Hepatocyte (in vitro differentiated cells): Measurements from ENCODE around the gene LRRN4CL. TPM values are rescaled to one million over a fixed set of nuclear protein-coding genes. Genes with fewer than 3 reads are reported as not detected.
"Not testable (repeated sequence)": the region's sequence is repeated elsewhere in the genome, so short reads cannot be mapped to it uniquely, and the experiment has no call there.

Experiments
- DNase-seq: peaks from one replicate; pipeline ENCODE4 v3.0.0-alpha.2; 2016; ENCODE audit warnings: low spot score
- H2AFZ ChIP-seq: fragments of 200-600 bp; sonication (generic); 2 replicates; pipeline ENCODE4 v1.6.0; 2016; ENCODE audit warnings: antibody characterized with exemption, mild to moderate bottlenecking
- H3K27ac ChIP-seq: fragments of 200-600 bp; sonication (generic); 2 replicates; pipeline ENCODE4 v1.5.1; 2016; ENCODE audit warnings: mild to moderate bottlenecking
- H3K27me3 ChIP-seq: fragments of 200-600 bp; sonication (generic); 2 replicates; pipeline ENCODE4 v1.6.1; 2016
- H3K36me3 ChIP-seq: fragments of 200-600 bp; sonication (generic); replicated peaks from 2 replicates; pipeline ENCODE4 v1.5.1; 2016; ENCODE audit warnings: low read depth; ENCODE audit not compliant: insufficient read depth
- H3K4me1 ChIP-seq: fragments of 200-600 bp; sonication (generic); 2 replicates; pipeline ENCODE4 v1.5.1; 2016; ENCODE audit warnings: mild to moderate bottlenecking, moderate library complexity; ENCODE audit not compliant: insufficient read depth
- H3K4me2 ChIP-seq: fragments of 200-600 bp; sonication (generic); 2 replicates; pipeline ENCODE4 v1.6.0; 2016
- H3K4me3 ChIP-seq: fragments of 200-600 bp; sonication (generic); 2 replicates; pipeline ENCODE4 v1.5.1; 2016; ENCODE audit warnings: mild to moderate bottlenecking
- H3K79me2 ChIP-seq: fragments of 200-600 bp; sonication (generic); 2 replicates; pipeline ENCODE4 v1.6.0; 2017; ENCODE audit warnings: mild to moderate bottlenecking
- H3K9me2 ChIP-seq: fragments of 200-600 bp; sonication (generic); replicated peaks from 2 replicates; pipeline ENCODE4 v1.6.0; 2017; ENCODE audit warnings: mild to moderate bottlenecking; ENCODE audit not compliant: insufficient read depth
- H3K9me3 ChIP-seq: fragments of 200-600 bp; sonication (generic); 2 replicates; pipeline ENCODE4 v1.5.1; 2016; ENCODE audit warnings: low read depth, mild to moderate bottlenecking
- H4K20me1 ChIP-seq: fragments of 200-600 bp; sonication (generic); 2 replicates; pipeline ENCODE4 v1.6.0; 2016; ENCODE audit warnings: mild to moderate bottlenecking; ENCODE audit not compliant: insufficient read depth, poor library complexity, severe bottlenecking
- CTCF ChIP-seq: fragments of 200-600 bp; sonication (generic); IDR thresholded peaks from 2 replicates; pipeline ENCODE4 v1.5.1; 2016; ENCODE audit warnings: antibody characterized with exemption, mild to moderate bottlenecking; ENCODE audit not compliant: poor library complexity
- EZH2 ChIP-seq: fragments of 200-600 bp; sonication (generic); IDR thresholded peaks from 2 replicates; pipeline ENCODE4 v1.6.1; 2016; ENCODE audit warnings: antibody characterized with exemption, mild to moderate bottlenecking, borderline replicate concordance
- EZH2phosphoT487 ChIP-seq: fragments of 200-600 bp; sonication (generic); IDR thresholded peaks from one replicate; pipeline ENCODE4 v1.6.1; 2018; ENCODE audit warnings: antibody characterized with exemption, mild to moderate bottlenecking, low read depth, moderate library complexity; ENCODE audit not compliant: unreplicated experiment, severe bottlenecking
- WGBS: methylation state at CpG from one replicate; pipeline ENCODE4 v1.1.6; 2016; ENCODE audit warnings: low lambda C conversion rate; ENCODE audit errors: missing lambda C conversion rate; 5-methylcytosine and 5-hydroxymethylcytosine counted together
- polyA plus RNA-seq: library from polyadenylated mRNA; unstranded; fragments of >200 nt; fragmentation: Nextera tagmentation; extraction: Ambion mirVana; gene quantifications from 2 replicates; pipeline ENCODE4 v1.2.1, GENCODE V29; 2016
- total RNA-seq: library from RNA; depleted of rRNA; stranded (reverse); fragments of >200 nt; gene quantifications from 2 replicates; pipeline ENCODE4 v1.2.3, GENCODE V29; 2014

LRRN4CL gene
- total and polyA plus RNA-seq, 2 experiments from 2014 or later: 0.40 to 0.41 TPM

- TF ChIP-seq EZH2phosphoT487 (no peak), EZH2 (no peak), CTCF (no peak)
- H3K36me3 ChIP-seq: no peaks in the 10 kb centered on the region
- peak overlapping the region; percentile 85 for H3K27ac ChIP-seq
- H2AFZ ChIP-seq: peak overlapping the region; percentile 66
- WGBS: 4% methylated on average over 64 of the region's 73 CpGs
- H3K79me2 ChIP-seq: peaks cover 25% of the 10 kb centered on the region
- H4K20me1 ChIP-seq: no peaks in the 10 kb centered on the region
- H3K4me2 ChIP-seq: peak overlapping the region; percentile 85
- DNase-seq: peak; percentile 99
- peaks cover 37% of the 10 kb centered on the region for H3K4me1 ChIP-seq
- H3K4me3 ChIP-seq: peak overlapping the region; percentile 35
- H3K27me3 ChIP-seq: no peaks in the 10 kb centered on the region
- no peaks in the 10 kb centered on the region for H3K9me2 ChIP-seq
- H3K9me3 ChIP-seq: no peaks in the 10 kb centered on the region
Measured at GRCh38 chr11:62705880-62706849, 16.8 kb upstream of the LRRN4CL start.

GRCh38 chr11:62705413-62705812 lies 16.1 kb upstream of the LRRN4CL start:
- Histone ChIP-seq H3K9me3 (no peaks in the 10 kb centered on the region), H3K27me3 (no peaks in the 10 kb centered on the region), H3K4me3 (peak overlapping the region; percentile 35), H3K4me2 (peak overlapping the region; percentile 84), H3K4me1 (peaks cover 37% of the 10 kb centered on the region), H3K79me2 (peaks cover 25% of the 10 kb centered on the region), H3K27ac (peak overlapping the region; percentile 85), H4K20me1 (no peaks in the 10 kb centered on the region), H2AFZ (peak overlapping the region; percentile 66), H3K9me2 (no peaks in the 10 kb centered on the region), H3K36me3 (no peaks in the 10 kb centered on the region)
- DNase-seq: no peak
- TF ChIP-seq EZH2phosphoT487 (no peak), CTCF (no peak), EZH2 (no peak)
- WGBS: 71% methylated on average over 7 of the region's 7 CpGs

DNA sequence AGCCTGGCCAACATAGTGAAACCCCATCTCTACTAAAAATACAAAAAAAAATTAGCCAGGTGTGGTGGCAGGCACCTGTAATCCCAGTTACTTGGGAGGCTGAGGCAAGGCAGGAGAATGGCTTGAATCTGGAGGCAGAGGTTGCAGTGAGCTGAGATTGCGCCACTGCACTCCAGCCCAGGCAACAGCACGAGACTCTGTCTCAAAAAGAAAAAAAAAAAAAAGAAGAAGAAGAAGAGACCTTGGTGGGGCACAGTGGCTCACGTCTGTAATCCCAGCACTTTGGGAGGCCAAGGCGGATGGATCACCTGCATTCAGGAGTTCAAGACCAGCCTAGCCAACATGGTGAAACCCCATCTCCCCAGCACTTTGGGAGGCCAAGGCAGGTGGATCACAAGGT lies 14.6 kb upstream of the LRRN4CL start:
- WGBS: 100% methylated on average over 4 of the region's 4 CpGs
- H3K27ac ChIP-seq, H3K4me2 ChIP-seq, H4K20me1 ChIP-seq, H3K27me3 ChIP-seq, H3K36me3 ChIP-seq, DNase-seq, H3K4me3 ChIP-seq, H2AFZ ChIP-seq, H3K9me3 ChIP-seq, H3K9me2 ChIP-seq: not testable (repeated sequence)
- Histone ChIP-seq H3K79me2 (peaks cover 25% of the 10 kb centered on the region), H3K4me1 (peaks cover 31% of the 10 kb centered on the region)

DNA sequence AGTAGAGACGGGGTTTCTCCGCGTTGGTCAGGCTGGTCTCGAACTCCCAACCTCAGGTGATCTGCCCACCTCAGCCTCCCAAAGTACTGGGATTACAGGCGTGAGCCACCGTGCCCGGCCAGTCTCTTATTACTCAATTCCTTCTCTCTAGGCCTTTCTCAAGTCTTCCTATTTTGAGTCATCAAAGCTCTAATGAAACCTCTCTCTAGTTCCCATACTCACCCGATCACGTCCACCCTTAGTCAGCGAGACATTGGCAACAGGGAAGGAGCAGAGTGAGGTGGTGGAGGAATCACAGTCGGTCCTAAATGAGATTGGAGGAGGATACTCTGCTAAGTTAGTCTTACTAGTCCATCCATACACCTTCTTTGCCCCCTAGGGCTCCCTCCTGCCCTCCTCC lies 12.9 kb upstream of the LRRN4CL start:
- Histone ChIP-seq H3K4me2 (no peak overlapping the region), H2AFZ (no peak overlapping the region), H3K36me3 (no peaks in the 10 kb centered on the region), H3K79me2 (peaks cover 15% of the 10 kb centered on the region), H4K20me1 (no peaks in the 10 kb centered on the region), H3K27me3 (no peaks in the 10 kb centered on the region), H3K4me1 (peaks cover 16% of the 10 kb centered on the region), H3K27ac (no peak overlapping the region), H3K9me3 (no peaks in the 10 kb centered on the region), H3K4me3 (no peak overlapping the region), H3K9me2 (no peaks in the 10 kb centered on the region)
- over 99% methylated on average over 11 of the region's 11 CpGs for WGBS
- no peak for DNase-seq
- TF ChIP-seq CTCF: no peak
- TF ChIP-seq EZH2: no peak
- no peak for TF ChIP-seq EZH2phosphoT487
